Transverse colon (tissue), 3 donors: Measurements from ENCODE around the gene RPL37.

ENCODE experiments used
- EP300 ChIP-seq: sonication (generic); formaldehyde crosslinking; IDR thresholded peaks from one replicate; pipeline ENCODE4 v1.6.1; 2017; ENCODE audit warnings: antibody characterized with exemption, low read depth
- POLR2A ChIP-seq: fragments of 450-650 bp; IDR thresholded peaks from one replicate; pipeline ENCODE4 v1.6.1; 2016; ENCODE audit warnings: antibody characterized with exemption, mild to moderate bottlenecking, moderate library complexity
- TF ChIP-seq, protein P1 (sequence below), 5 experiments: fragments of 200-600 bp in 3 of 5; fragments of 450-650 bp in 2 of 5; sonication (generic) in 3 of 5; IDR thresholded peaks; 1 replicate in 2 of 5; 2 replicates in 3 of 5; pipeline ENCODE4 v1.5.1; 2016 to 2017; ENCODE audit warnings: antibody characterized with exemption in 5 of 5, inconsistent platforms in 3 of 5, mild to moderate bottlenecking in 2 of 5, moderate library complexity in 1 of 5

GRCh38 chr5:40844565-40844964, 9.5 kb upstream of the RPL37 start:
- TF ChIP-seq, protein P1, sequence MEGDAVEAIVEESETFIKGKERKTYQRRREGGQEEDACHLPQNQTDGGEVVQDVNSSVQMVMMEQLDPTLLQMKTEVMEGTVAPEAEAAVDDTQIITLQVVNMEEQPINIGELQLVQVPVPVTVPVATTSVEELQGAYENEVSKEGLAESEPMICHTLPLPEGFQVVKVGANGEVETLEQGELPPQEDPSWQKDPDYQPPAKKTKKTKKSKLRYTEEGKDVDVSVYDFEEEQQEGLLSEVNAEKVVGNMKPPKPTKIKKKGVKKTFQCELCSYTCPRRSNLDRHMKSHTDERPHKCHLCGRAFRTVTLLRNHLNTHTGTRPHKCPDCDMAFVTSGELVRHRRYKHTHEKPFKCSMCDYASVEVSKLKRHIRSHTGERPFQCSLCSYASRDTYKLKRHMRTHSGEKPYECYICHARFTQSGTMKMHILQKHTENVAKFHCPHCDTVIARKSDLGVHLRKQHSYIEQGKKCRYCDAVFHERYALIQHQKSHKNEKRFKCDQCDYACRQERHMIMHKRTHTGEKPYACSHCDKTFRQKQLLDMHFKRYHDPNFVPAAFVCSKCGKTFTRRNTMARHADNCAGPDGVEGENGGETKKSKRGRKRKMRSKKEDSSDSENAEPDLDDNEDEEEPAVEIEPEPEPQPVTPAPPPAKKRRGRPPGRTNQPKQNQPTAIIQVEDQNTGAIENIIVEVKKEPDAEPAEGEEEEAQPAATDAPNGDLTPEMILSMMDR (IDR thresholded peaks at IDR 0.05): no peak
- no peak for TF ChIP-seq POLR2A
- no peak for TF ChIP-seq EP300
